ENCODE data around the gene WDR73. TPM values are rescaled to one million over a fixed set of nuclear protein-coding genes. Genes with fewer than 3 reads are reported as not detected.

The WDR73 gene
- total and polyA plus RNA-seq, 9 of the 15 experiments (the other 6 are each of a cell fraction or from before 2014, with no cell fraction given), result 9.2 to 25.4 (median 21.7) TPM

DNA sequence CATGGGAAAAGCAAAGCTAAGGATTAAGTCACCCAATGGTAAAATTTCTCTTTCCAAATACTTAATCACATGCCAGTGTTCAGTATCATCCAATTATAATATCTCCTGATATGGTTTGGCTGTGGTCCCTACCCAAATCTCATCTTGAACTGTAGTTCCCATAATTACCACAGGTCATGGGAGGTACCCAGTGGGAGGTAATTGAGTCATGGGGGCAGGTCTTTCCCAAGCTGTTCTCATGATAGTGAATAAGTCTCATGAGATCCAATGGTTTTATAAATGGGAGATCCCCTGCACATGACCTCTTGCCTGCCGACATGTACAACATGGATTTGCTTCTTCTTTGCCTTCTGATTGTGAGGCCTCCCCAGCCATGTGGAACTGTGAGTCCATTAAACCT lies 30.0 kb upstream of the WDR73 start:
- POLR2A ChIA-PET, result interaction anchor here (0.6 kb wide), 1 partner anchor 167 kb away, joined by 3 read pairs; no protein-coding TSS in a partner anchor
- Histone ChIP-seq H3K9me3 (replicated peaks; ENCODE audit: control insufficient read depth, insufficient read depth, low read depth, low read length) (no peaks in the 10 kb centered on the region), H3K4me1 (replicated peaks in 1 of 2; ENCODE audit: control insufficient read depth in 2 of 2, insufficient read depth in 2 of 2, low read length in 2 of 2) (no peaks in the 10 kb centered on the region; a peak in 1 of 5 replicates), H3K36me3 (ENCODE audit: control insufficient read depth, insufficient read depth, low read length) (peaks cover 89% of the 10 kb centered on the region), H2AFZ (ENCODE audit: low read depth, low read length) (no peak overlapping the region), H4K20me1 (replicated peaks; ENCODE audit: control insufficient read depth, insufficient read depth, low read length) (no peaks in the 10 kb centered on the region), H3K9ac (ENCODE audit: insufficient read depth in 1 of 2, low read depth in 2 of 2, low read length in 2 of 2) (no peak overlapping the region), H3K9me1 (ENCODE audit: control insufficient read depth, insufficient read depth, low read length) (no peaks in the 10 kb centered on the region), H3K27me3 (ENCODE audit: control insufficient read depth in 2 of 2, insufficient read depth in 2 of 2, low read length in 2 of 2) (no peaks in the 10 kb centered on the region), H3K27ac (ENCODE audit: extremely low read depth, low read depth, low read length) (no peak overlapping the region), H3K4me2 (ENCODE audit: insufficient read depth, low read length) (no peak overlapping the region), H3K79me2 (ENCODE audit: control insufficient read depth, insufficient read depth, low read length) (0 out of 3 replicates have a peak, but pooled peaks cover 2% of the 10 kb centered on the region), H3K4me3 (no peak overlapping the region)
- FAIRE-seq (no peak), DNase-seq (ENCODE audit: extremely low read depth in 1 of 4, low spot score in 3 of 4) (no peak), ATAC-seq (no peak)
- TF ChIP-seq, protein P1, sequence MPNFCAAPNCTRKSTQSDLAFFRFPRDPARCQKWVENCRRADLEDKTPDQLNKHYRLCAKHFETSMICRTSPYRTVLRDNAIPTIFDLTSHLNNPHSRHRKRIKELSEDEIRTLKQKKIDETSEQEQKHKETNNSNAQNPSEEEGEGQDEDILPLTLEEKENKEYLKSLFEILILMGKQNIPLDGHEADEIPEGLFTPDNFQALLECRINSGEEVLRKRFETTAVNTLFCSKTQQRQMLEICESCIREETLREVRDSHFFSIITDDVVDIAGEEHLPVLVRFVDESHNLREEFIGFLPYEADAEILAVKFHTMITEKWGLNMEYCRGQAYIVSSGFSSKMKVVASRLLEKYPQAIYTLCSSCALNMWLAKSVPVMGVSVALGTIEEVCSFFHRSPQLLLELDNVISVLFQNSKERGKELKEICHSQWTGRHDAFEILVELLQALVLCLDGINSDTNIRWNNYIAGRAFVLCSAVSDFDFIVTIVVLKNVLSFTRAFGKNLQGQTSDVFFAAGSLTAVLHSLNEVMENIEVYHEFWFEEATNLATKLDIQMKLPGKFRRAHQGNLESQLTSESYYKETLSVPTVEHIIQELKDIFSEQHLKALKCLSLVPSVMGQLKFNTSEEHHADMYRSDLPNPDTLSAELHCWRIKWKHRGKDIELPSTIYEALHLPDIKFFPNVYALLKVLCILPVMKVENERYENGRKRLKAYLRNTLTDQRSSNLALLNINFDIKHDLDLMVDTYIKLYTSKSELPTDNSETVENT (CRISPR knock-in tag; IDR thresholded peaks at IDR 0.05), result no peak
- TF ChIP-seq, protein P2, sequence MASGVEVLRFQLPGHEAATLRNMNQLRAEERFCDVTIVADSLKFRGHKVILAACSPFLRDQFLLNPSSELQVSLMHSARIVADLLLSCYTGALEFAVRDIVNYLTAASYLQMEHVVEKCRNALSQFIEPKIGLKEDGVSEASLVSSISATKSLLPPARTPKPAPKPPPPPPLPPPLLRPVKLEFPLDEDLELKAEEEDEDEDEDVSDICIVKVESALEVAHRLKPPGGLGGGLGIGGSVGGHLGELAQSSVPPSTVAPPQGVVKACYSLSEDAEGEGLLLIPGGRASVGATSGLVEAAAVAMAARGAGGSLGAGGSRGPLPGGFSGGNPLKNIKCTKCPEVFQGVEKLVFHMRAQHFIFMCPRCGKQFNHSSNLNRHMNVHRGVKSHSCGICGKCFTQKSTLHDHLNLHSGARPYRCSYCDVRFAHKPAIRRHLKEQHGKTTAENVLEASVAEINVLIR (CRISPR knock-in tag; IDR thresholded peaks at IDR 0.05), result no peak
- TF ChIP-seq ARHGAP35 (IDR thresholded peaks at IDR 0.05; ENCODE audit: partially characterized antibody) (no peak), RBFOX2 (IDR thresholded peaks at IDR 0.05; ENCODE audit: low read depth, low read length) (no peak), SRSF1 (IDR thresholded peaks at IDR 0.05; ENCODE audit: low read depth, low read length) (no peak), ZNF507 (tag; conservative IDR thresholded peaks at IDR 0.05) (no peak)
- CTCF ChIA-PET (ENCODE audit: low intra/inter-chr PET ratio), result no interaction called here
- intact Hi-C loops (cut with micrococcal nuclease), result no loop called here
- WGBS (ENCODE audit: insufficient coverage, low coverage, missing lambda C conversion rate), result 69% methylated on average over 1 of the region's 1 CpG
- in situ Hi-C loops (cut with MboI), result no loop called here
- BruUV-seq (replicated peaks), result no TSS peak
